ENCODE data around the gene KRT79. TPM values are rescaled to one million over a fixed set of nuclear protein-coding genes. Genes with fewer than 3 reads are reported as not detected.

KRT79 gene
- total RNA-seq, 6 experiments from 2014 or later = not detected

- intact Hi-C loops (cut with DNase I) = no loop called here
- TF ChIP-seq POLR2A (IDR thresholded peaks at IDR 0.05) = no peak
- TF ChIP-seq CTCF (IDR thresholded peaks at IDR 0.05) = no peak
- no peak overlapping the region for H3K4me3 ChIP-seq
- no peaks in the 10 kb centered on the region for H3K27me3 ChIP-seq
- H3K27ac ChIP-seq = no peak overlapping the region
- ATAC-seq (no peak), DNase-seq (no peak)
- WGBS (ENCODE audit: insufficient coverage, low coverage, low lambda C conversion rate, missing lambda C conversion rate) = 58% methylated on average over 3 of the region's 6 CpGs
- H3K4me1 ChIP-seq = no peaks in the 10 kb centered on the region
- H3K9me3 ChIP-seq = no peaks in the 10 kb centered on the region
- H3K36me3 ChIP-seq = no peaks in the 10 kb centered on the region
Observed at GRCh38 chr12:52788192-52788875, 45.8 kb downstream of the KRT79 start.

- Histone ChIP-seq H3K27me3 (no peaks in the 10 kb centered on the region), H3K9me3 (no peaks in the 10 kb centered on the region), H3K4me1 (no peaks in the 10 kb centered on the region), H3K27ac (no peak overlapping the region), H3K4me3 (no peak overlapping the region), H3K36me3 (no peaks in the 10 kb centered on the region)
- DNase-seq = no peak
- TF ChIP-seq POLR2A (IDR thresholded peaks at IDR 0.05) (no peak), CTCF (IDR thresholded peaks at IDR 0.05) (no peak)
- intact Hi-C loops (cut with DNase I) = no loop called here
- no peak for ATAC-seq
- 62% methylated on average over 3 of the region's 6 CpGs for WGBS (ENCODE audit: insufficient coverage, low coverage, low lambda C conversion rate, missing lambda C conversion rate)
Observed at GRCh38 chr12:52787324-52788191, 46.6 kb downstream of the KRT79 start.

GRCh38 chr12:52784909-52785308, 49.2 kb downstream of the KRT79 start:
- H3K36me3 ChIP-seq = no peaks in the 10 kb centered on the region
- intact Hi-C loops (cut with DNase I) = no loop called here
- TF ChIP-seq POLR2A (IDR thresholded peaks at IDR 0.05) = no peak
- TF ChIP-seq CTCF (IDR thresholded peaks at IDR 0.05) = no peak
- no peak overlapping the region for H3K4me3 ChIP-seq
- H3K27ac ChIP-seq = no peak overlapping the region
- ATAC-seq = no peak
- no peak for DNase-seq
- H3K27me3 ChIP-seq = no peaks in the 10 kb centered on the region
- H3K4me1 ChIP-seq = no peaks in the 10 kb centered on the region
- H3K9me3 ChIP-seq = no peaks in the 10 kb centered on the region
- 31% methylated on average over 2 of the region's 3 CpGs for WGBS (ENCODE audit: insufficient coverage, low coverage, low lambda C conversion rate, missing lambda C conversion rate)

- no peak for TF ChIP-seq POLR2A (IDR thresholded peaks at IDR 0.05)
- TF ChIP-seq CTCF (IDR thresholded peaks at IDR 0.05) = no peak
- no peak for ATAC-seq
Observed at GRCh38 chr12:52783563-52784316, 50.4 kb downstream of the KRT79 start.

More at GRCh38 chr12:52783563-52784316, 50.4 kb downstream of the KRT79 start:
- Histone ChIP-seq H3K4me1 (no peaks in the 10 kb centered on the region), H3K36me3 (no peaks in the 10 kb centered on the region), H3K4me3 (no peak overlapping the region), H3K27me3 (no peaks in the 10 kb centered on the region), H3K9me3 (no peaks in the 10 kb centered on the region), H3K27ac (no peak overlapping the region)
- intact Hi-C loops (cut with DNase I) = no loop called here
- no peak for DNase-seq
- WGBS (ENCODE audit: insufficient coverage, low coverage, low lambda C conversion rate, missing lambda C conversion rate) = 69% methylated on average over 6 of the region's 7 CpGs
